Tibial nerve (tissue), 4 donors: ENCODE measurements around the gene HTR3B.

Source experiments
- EP300 ChIP-seq, 2 donors: sonication (generic); formaldehyde crosslinking; IDR thresholded peaks; one replicate each; pipeline ENCODE4 v1.6.1; 2017; ENCODE audit warnings: antibody characterized with exemption in 2 of 2, mild to moderate bottlenecking in 1 of 2
- POLR2A ChIP-seq, 2 donors: fragments of 450-650 bp; IDR thresholded peaks; one replicate each; pipeline ENCODE4 v1.6.1; 2017; ENCODE audit warnings: antibody characterized with exemption in 2 of 2, mild to moderate bottlenecking in 2 of 2, moderate library complexity in 2 of 2
- TF ChIP-seq, protein P1 (sequence below), 5 experiments: fragments of 200-600 bp in 3 of 5; fragments of 450-650 bp in 2 of 5; sonication (generic) in 3 of 5; IDR thresholded peaks; one replicate each; pipeline ENCODE4 v1.5.1; 2016 to 2019; ENCODE audit warnings: antibody characterized with exemption in 5 of 5, mild to moderate bottlenecking in 3 of 5, moderate library complexity in 2 of 5

- TF ChIP-seq, protein P1, sequence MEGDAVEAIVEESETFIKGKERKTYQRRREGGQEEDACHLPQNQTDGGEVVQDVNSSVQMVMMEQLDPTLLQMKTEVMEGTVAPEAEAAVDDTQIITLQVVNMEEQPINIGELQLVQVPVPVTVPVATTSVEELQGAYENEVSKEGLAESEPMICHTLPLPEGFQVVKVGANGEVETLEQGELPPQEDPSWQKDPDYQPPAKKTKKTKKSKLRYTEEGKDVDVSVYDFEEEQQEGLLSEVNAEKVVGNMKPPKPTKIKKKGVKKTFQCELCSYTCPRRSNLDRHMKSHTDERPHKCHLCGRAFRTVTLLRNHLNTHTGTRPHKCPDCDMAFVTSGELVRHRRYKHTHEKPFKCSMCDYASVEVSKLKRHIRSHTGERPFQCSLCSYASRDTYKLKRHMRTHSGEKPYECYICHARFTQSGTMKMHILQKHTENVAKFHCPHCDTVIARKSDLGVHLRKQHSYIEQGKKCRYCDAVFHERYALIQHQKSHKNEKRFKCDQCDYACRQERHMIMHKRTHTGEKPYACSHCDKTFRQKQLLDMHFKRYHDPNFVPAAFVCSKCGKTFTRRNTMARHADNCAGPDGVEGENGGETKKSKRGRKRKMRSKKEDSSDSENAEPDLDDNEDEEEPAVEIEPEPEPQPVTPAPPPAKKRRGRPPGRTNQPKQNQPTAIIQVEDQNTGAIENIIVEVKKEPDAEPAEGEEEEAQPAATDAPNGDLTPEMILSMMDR (IDR thresholded peaks at IDR 0.05), result no peak
- TF ChIP-seq POLR2A (IDR thresholded peaks at IDR 0.05), result no peak
- TF ChIP-seq EP300 (IDR thresholded peaks at IDR 0.05), result no peak
These were observed 47.5 kb downstream of the HTR3B start for GRCh38 chr11:113952070-113952469.
